Measurements from ENCODE around the gene CRY1. TPM values are rescaled to one million over a fixed set of nuclear protein-coding genes. Genes with fewer than 3 reads are reported as not detected.
A peak's percentile ranks its signal among the peaks of the same experiment; 100 is the strongest.

CRY1 gene
- polyA plus RNA-seq, 1 of the 3 experiments (the other 2 are of a cell fraction) = 4.9 TPM

GRCh38 chr12:106986625-106987389, 106.5 kb downstream of the CRY1 start, which contains the start of gene MTERF2:
MTERF2 (minus strand) TSS chr12:106987146; CDS start chr12:106978714, 8,432 bp downstream.
- Histone ChIP-seq H3K9me3 (no peaks in the 10 kb centered on the region), H3K4me1 (ENCODE audit: control insufficient read depth in 1 of 2, insufficient read depth in 2 of 2, low read depth in 1 of 2, low read length in 1 of 2) (peaks cover 6 to 13% of the 10 kb centered on the region in 2 experiments; a peak in 2 of 4 replicates), H3F3A (replicated peaks; ENCODE audit: insufficient read depth) (peaks cover 8% of the 10 kb centered on the region), H4K20me1 (ENCODE audit: insufficient read depth) (no peaks in the 10 kb centered on the region), H3K4me2 (peak within 1 kb of the TSS; percentile 76), H3K9me2 (no peaks in the 10 kb centered on the region), H2AFZ (ENCODE audit: low read depth) (peak within 1 kb of the TSS; percentile 84), H3K27me3 (ENCODE audit: insufficient read depth) (no peaks in the 10 kb centered on the region), H3K27ac (ENCODE audit: low read depth in 2 of 2, low read length in 1 of 2) (peak within 1 kb of the TSS; percentile 76 to 80), H3K9ac (peak within 1 kb of the TSS; percentile 81), H3K79me2 (ENCODE audit: insufficient read depth) (peaks cover 17% of the 10 kb centered on the region), H3K36me3 (replicated peaks in 1 of 2; ENCODE audit: control insufficient read depth in 1 of 2, insufficient read depth in 2 of 2, low read length in 1 of 2) (peaks cover 14 to 17% of the 10 kb centered on the region in 2 experiments), H3K4me3 (ENCODE audit: low read depth in 2 of 2, low read length in 1 of 2) (peak within 1 kb of the TSS; percentile 65 to 72)
- CTCF ChIA-PET = interaction anchor here (0.6 to 1.1 kb wide), 5 partner anchors 15 to 704 kb away, joined by 3 to 6 read pairs (median 3); partner anchors contain the start of gene TMEM263
- peak; percentile 96 for DNase-seq
- WGBS (ENCODE audit: low lambda C conversion rate) = 1% methylated on average over 23 of the region's 50 CpGs
- POLR2A ChIA-PET = interaction anchor here (0.6 to 1.5 kb wide), 7 partner anchors 9 to 425 kb away, joined by 3 to 7 read pairs (median 4); partner anchors contain the start of gene TMEM263
- TF ChIP-seq, protein P1, sequence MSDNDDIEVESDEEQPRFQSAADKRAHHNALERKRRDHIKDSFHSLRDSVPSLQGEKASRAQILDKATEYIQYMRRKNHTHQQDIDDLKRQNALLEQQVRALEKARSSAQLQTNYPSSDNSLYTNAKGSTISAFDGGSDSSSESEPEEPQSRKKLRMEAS (IDR thresholded peaks at IDR 0.05; ENCODE audit: low read depth) = peak; percentile 96
- TF ChIP-seq FOSL2 (IDR thresholded peaks at IDR 0.05; ENCODE audit: borderline replicate concordance, low read depth) (no peak), EP300 (IDR thresholded peaks at IDR 0.05; ENCODE audit: borderline replicate concordance in 1 of 2, low read depth in 1 of 2, low read length in 1 of 2) (no peak), CHD2 (IDR thresholded peaks at IDR 0.05; ENCODE audit: low read length, partially characterized antibody) (peak; percentile 65), GATA2 (CRISPR knock-in tag; IDR thresholded peaks at IDR 0.05) (no peak), SMC3 (IDR thresholded peaks at IDR 0.05; ENCODE audit: low read depth, low read length) (no peak), FOXJ3 (CRISPR knock-in tag; IDR thresholded peaks at IDR 0.05) (no peak), CTCF (IDR thresholded peaks at IDR 0.05) (0 out of 2 replicates have a peak, but pooled peaks have one; percentile 9), MXI1 (IDR thresholded peaks at IDR 0.05; ENCODE audit: low read depth, low read length) (peak; percentile 82; the same call in 1 of the 2 replicates), NRF1 (IDR thresholded peaks at IDR 0.05; ENCODE audit: low read depth, low read length) (no peak), GABPA (IDR thresholded peaks at IDR 0.05; ENCODE audit: low read depth) (no peak), TAF1 (IDR thresholded peaks at IDR 0.05; ENCODE audit: borderline replicate concordance, low read depth, low read length) (peak; percentile 55; the same call in 1 of the 2 replicates), TCF12 (IDR thresholded peaks at IDR 0.05) (no peak), FOXM1 (IDR thresholded peaks at IDR 0.05; ENCODE audit: low read depth) (no peak), ELF1 (IDR thresholded peaks at IDR 0.05) (no peak), ZBTB33 (IDR thresholded peaks at IDR 0.05; ENCODE audit: borderline replicate concordance, low read depth) (no peak), USF2 (IDR thresholded peaks at IDR 0.05; ENCODE audit: borderline replicate concordance, low read depth, low read length) (no peak), RAD21 (IDR thresholded peaks at IDR 0.05; ENCODE audit: low read length) (no peak), MEF2A (IDR thresholded peaks at IDR 0.05; ENCODE audit: borderline replicate concordance, low read depth) (no peak), SIN3A (IDR thresholded peaks at IDR 0.05; ENCODE audit: borderline replicate concordance, low read depth, low read length) (peak; percentile 75; the same call in 1 of the 2 replicates), NFIC (IDR thresholded peaks at IDR 0.05; ENCODE audit: borderline replicate concordance) (no peak), POLR2AphosphoS5 (IDR thresholded peaks at IDR 0.05; ENCODE audit: low read depth, low read length) (peak; percentile 71), EZH2phosphoT487 (IDR thresholded peaks at IDR 0.05; ENCODE audit: borderline replicate concordance, low read depth) (no peak), PBX3 (IDR thresholded peaks at IDR 0.05) (peak; percentile 28), RFX5 (IDR thresholded peaks at IDR 0.05; ENCODE audit: low read length) (peak; percentile 51; the same call in 1 of the 2 replicates)
- TF ChIP-seq, protein P2, sequence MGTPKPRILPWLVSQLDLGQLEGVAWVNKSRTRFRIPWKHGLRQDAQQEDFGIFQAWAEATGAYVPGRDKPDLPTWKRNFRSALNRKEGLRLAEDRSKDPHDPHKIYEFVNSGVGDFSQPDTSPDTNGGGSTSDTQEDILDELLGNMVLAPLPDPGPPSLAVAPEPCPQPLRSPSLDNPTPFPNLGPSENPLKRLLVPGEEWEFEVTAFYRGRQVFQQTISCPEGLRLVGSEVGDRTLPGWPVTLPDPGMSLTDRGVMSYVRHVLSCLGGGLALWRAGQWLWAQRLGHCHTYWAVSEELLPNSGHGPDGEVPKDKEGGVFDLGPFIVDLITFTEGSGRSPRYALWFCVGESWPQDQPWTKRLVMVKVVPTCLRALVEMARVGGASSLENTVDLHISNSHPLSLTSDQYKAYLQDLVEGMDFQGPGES (IDR thresholded peaks at IDR 0.05; ENCODE audit: low read depth, low read length) = no peak
